GM12892 (cell line): ENCODE measurements around the gene AKAP13.
A peak's percentile ranks its signal among the peaks of the same experiment; 100 is the strongest.

Experiments
- DNase-seq: peaks from one replicate; pipeline ENCODE4 v3.0.0; 2011; ENCODE audit not compliant: insufficient read length
- FAIRE-seq: peaks from 2 replicates; lab custom pipeline; 2011; peaks lifted over from hg19 to GRCh38; lab: Jason Lieb, UNC
- POLR2A ChIP-seq: IDR thresholded peaks from 2 replicates; pipeline ENCODE4 v1.6.1; 2011; ENCODE audit warnings: low read depth, low read length, control low read depth
- POLR2AphosphoS5 ChIP-seq: IDR thresholded peaks from 2 replicates; pipeline ENCODE4 v1.6.1; 2011; ENCODE audit warnings: low read depth, low read length, control low read depth
- TAF1 ChIP-seq: IDR thresholded peaks from 2 replicates; pipeline ENCODE4 v1.6.1; 2011; ENCODE audit warnings: low read depth, mild to moderate bottlenecking, control low read depth, low read length, borderline replicate concordance

AKAP13 gene

DNA sequence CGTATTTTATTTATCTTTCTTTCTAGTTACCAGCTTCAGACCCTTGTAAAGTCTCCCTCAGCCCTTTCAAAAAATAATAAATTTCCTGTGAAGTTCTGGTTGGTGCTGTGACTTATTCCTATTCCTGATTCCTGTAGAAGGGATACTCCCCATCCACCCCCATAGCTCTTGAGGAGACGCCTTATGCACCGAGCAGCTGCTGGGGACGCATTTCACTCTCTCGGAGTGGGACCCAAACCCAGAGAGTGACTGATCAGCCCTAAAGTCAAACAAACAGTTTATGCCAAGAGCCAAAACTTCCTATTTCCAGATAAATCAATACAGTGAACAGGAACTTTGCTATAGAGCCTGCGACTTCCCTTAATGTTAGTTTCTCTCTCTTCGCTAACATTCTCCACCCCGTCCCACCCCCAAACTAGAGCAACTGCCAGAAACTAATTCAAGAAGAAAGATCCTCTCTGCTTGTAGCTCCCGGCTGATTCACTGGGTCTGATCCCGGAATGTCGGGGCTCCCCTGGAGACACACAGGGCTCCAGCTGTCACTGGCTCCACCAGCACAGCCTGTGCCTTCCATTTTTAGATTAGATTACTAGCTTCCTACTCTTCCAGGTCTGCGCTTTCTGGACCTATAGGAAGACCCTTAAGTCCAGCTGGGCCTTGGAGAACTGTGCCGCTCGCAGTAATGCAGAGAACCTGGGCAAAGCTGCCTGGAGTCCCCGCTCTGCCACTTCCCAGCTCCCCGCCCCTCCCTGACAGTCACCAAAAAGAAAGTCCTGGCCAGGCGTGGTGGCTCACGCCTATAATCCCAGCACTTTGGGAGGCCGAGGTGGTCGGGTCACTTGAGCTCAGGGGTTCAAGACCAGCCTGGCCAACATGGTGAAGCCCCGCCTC, 369.1 kb downstream of the AKAP13 start:
- FAIRE-seq (no peak), DNase-seq (no peak)
- TF ChIP-seq TAF1 (no peak), POLR2A (no peak), POLR2AphosphoS5 (no peak)

DNA sequence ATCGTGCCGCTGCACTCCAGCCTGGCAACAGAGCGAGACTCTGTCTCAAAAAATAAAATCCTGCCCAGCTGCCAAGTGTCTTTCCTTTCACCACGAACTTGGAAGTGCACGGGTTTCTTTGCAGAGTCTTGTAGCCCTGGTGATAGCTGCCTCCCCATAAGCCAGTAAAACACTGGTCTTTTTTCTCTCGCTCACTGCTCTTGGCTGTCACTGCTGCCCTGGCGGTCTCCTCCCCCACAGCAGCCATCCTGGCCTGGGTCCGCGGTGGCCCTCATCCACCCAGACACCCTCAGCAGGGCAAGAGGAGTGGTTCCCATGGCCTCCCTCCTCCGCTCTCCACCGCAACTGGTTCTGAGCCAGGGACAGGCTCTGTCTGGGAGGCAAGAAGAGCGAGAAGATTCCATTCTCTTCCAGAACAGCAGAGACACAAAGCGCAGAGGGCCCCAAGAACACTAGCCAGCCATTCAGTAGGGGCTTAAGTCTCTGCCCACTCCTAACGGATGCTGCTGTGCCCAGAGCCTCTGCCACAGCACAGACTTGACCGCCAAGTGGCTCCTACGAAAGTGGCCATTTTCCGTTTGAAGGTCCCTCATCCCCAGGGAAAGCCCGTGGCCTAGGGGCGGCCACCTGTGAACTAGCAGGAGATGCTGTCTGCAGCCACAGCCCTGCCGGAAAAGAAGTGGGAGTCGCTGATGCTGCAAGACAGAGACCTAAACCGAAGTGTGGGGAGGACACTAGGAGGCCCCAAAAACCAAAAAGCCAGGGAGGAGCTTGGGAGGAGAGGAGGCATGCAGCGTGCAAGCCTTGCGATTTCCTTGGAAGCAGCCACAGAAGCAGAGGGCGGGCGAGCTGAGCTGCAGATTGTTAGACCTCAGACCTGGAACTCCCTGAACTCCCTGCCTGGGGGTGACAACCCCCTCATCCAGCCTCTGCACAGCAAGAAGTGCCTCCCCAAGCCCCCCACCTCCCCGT, 370.2 kb downstream of the AKAP13 start:
- TF ChIP-seq POLR2AphosphoS5 (peak; percentile 4; the same call in 1 of the 2 replicates), TAF1 (no peak)
- DNase-seq = no peak
- FAIRE-seq = no peak

DNA sequence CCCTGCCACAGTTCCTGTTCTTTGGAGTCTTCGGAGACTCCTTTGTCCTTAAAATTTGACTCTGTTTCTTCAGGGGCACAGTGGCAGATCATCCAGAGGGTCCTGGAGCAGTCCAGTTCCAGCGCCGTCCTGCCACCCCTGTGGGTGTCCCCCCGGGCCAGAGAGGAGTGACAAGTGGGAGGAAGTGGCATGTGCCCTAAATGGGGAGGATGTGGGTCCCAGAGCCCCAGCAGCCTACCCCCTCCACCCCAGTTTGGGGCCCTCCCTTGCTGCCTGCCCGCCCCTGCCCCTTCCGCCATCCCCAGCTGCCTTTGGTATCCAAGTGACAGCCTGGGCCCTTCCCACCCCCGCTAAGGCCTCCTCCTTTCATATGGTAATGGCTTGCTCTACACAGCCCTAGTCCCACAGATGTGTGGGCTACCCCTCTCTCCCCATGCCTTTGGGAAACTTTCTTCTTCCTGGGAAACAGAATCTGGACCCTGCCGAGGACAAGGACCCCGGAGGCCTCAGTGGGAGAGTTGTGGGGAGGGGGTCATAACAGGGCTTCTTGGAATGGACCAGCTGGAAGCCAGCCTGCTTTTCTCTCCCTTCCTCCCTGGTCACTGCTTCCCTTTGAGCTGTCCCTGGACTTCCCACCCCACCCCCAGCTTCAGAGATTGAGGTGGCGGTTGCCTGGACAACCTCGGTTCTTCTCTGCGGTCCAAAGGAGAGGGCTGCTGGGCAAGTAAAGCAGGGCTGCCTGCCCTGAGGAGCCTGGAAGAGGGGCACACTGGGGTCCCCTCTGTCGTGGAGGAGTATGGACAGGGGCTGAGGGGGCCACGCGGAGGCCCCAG, 371.1 kb downstream of the AKAP13 start:
- no peak for DNase-seq
- TF ChIP-seq TAF1 (no peak), POLR2A (no peak), POLR2AphosphoS5 (no peak)
- FAIRE-seq = no peak

DNA sequence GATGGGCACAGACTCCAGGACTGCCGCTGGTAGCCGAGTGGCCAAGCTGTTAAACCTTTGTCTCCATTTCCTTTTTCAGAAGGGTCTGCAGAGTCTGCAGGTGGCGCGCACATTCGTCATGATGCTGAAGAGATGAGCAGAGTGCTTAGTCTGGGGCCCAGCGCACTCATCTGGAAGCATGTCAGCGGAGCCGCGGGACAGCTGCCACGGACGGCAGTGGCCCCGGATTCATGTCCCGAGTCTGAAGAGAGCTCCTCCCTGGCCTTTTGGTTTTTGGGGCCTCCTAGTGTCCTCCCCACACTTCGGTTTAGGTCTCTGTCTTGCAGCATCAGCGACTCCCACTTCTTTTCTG, 371.7 kb downstream of the AKAP13 start:
- TF ChIP-seq POLR2AphosphoS5 = no peak
- no peak for TF ChIP-seq TAF1
- no peak for TF ChIP-seq POLR2A
- DNase-seq (no peak), FAIRE-seq (no peak)

DNA sequence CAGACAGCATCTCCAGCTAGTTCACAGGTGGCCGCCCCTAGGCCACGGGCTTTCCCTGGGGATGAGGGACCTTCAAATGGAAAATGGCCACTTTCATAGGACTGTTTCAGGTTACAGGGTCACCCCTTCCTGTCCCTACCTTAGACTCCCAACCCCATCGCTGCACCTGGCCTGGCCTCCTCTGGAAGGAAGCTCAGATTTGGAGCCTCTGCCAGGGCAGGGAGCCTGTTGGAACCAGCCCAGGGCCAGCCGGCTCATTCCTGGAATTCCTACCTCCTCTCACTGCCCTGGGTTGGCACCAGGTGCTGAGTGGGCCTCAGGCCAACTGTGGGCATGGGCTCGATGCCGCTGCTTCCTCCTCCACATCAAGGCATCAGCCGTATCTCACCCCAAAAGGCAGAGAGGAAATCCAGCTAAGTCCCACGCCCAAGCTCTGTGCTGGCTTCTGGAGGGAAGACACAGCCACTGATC, 372.1 kb downstream of the AKAP13 start:
- DNase-seq (no peak), FAIRE-seq (no peak)
- no peak for TF ChIP-seq POLR2A
- TF ChIP-seq TAF1 = no peak
- TF ChIP-seq POLR2AphosphoS5 = no peak

DNA sequence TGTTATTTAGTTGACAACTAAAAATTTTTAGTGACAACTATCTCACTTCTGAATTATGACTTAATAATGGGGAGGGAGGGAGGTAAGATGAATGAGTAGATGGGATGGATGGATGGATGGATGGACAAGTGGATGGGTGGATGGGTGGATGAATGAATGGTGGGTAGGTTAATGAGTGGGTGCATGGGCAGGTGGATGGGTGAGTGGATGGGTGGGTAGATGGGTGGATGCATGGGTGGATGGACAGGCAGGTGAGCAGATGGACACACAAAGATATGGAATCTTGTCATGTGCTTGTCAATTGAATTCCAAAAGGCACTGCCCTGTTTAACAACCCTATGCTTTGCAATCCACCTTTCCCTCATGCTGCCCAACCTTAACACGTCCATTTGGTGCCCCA, 372.9 kb downstream of the AKAP13 start:
- FAIRE-seq = no peak
- TF ChIP-seq POLR2AphosphoS5 (no peak), TAF1 (no peak), POLR2A (no peak)
- no peak for DNase-seq

DNA sequence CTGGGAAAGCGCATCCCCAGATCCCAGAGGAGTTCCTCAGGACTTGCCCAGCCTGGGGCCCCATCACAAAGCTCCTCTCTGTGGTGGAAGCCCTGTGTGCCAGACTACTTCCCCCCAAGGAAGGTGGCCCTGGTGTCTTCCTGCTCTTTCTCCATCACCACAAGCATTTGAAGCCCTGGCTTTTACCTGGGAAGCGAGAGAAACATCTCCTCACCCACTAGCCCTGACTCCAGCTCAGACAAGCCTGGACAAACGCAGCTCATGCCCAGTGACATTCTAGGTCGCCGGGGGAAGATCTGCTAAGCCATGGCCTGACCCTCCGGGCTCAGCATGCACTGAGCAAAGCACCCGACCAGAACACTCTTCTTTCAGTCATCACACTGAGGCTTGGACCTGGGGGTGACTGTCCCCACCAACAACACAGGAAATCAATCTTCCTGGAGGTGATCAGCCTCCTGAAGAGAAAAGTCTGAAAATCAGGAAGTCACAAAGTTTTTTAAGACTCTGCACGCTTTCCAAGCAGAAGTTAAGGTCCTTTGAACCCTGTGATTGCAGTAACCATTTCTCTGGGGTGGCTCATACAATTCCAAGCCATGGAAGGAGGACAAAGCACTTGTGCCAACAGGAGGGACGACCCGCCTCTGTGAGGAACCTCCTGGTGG, 373.5 kb downstream of the AKAP13 start:
- FAIRE-seq (no peak), DNase-seq (no peak)
- TF ChIP-seq POLR2AphosphoS5 (no peak), TAF1 (no peak), POLR2A (no peak)

DNA sequence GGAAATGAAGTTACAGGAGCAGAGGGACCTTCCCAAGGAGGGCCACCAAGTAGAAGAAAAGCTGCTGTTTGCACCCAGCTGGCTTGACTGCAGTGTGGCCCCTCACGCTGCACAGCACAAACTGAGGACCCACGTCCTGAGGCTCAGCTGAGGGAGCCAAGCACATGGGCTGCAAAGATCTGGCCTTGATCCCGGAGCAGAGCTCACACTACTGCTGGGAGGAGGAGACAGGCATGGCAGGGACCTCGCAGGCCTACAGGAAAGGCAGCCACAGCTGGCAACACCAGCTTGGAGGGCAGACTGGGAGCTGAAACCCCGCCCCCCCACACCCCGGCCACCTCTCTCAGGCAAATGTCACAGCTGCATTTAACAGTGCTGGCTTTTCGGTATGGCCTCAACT, 374.6 kb downstream of the AKAP13 start:
- FAIRE-seq = no peak
- TF ChIP-seq POLR2A (no peak), TAF1 (no peak), POLR2AphosphoS5 (no peak)
- DNase-seq = no peak

DNA sequence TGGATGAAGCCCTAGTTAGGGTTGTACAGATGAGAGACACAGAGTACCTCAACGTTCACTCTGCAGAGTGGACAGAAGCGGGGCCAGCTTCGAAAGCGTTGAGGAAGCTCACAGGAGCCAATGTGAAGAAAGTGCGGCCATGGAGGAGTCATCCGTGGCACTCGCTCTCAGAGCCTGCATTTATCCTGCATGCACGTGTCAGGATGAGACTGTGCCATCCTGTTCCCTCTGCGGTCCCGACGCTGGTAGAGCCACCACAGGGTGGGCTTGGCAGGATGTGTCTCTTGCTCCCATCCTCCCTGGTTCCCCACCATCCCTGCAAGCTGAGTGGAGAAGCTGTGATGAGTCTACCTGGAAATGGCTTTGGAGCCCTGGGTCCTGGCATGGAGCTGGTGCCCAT, 375.1 kb downstream of the AKAP13 start:
- no peak for DNase-seq
- no peak for TF ChIP-seq POLR2AphosphoS5
- no peak for TF ChIP-seq TAF1
- no peak for TF ChIP-seq POLR2A
- FAIRE-seq = no peak

DNA sequence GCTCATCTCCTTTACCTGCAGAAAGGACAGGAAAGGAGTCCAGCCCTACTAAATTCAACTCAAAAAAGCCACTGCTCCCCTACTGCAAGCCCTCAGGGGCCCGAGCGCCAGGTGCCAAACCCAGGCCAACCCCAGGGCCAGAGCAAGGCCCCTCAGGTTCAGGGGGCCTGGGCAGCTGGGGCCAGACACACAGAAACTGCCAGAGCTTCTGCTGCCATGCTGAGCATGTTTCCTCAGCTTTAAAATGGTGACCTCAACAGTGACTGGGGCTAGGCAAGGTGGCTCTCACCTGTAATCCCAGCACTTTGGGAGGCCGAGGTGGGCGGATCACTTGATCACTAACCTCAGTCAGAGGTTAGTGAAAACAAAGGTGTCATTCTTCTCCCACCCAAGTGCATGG, 375.5 kb downstream of the AKAP13 start:
- FAIRE-seq (no peak), DNase-seq (no peak)
- no peak for TF ChIP-seq POLR2AphosphoS5
- TF ChIP-seq POLR2A = no peak
- TF ChIP-seq TAF1 = no peak
